Upper lobe of right lung (tissue), 1 donor: ENCODE results near the gene NKX6-2. TPM values are rescaled to one million over a fixed set of nuclear protein-coding genes. Genes with fewer than 3 reads are reported as not detected.

ENCODE experiments used
- ATAC-seq: fragments of 200-7000 bp; cut with Tn5 transposase; one replicate; pipeline ENCODE4 v1.9.1; 2020; ENCODE audit warnings: mild to moderate bottlenecking, moderate library complexity
- DNase-seq: peaks from one replicate; pipeline ENCODE4 v3.0.0-alpha.2; 2020
- H3K27ac ChIP-seq: fragments of 200-600 bp; one replicate; pipeline ENCODE4 v1.8.0; 2022
- H3K27me3 ChIP-seq: fragments of 200-600 bp; one replicate; pipeline ENCODE4 v1.8.0; 2022; ENCODE audit warnings: mild to moderate bottlenecking
- H3K36me3 ChIP-seq: fragments of 200-600 bp; one replicate; pipeline ENCODE4 v1.8.0; 2022
- H3K4me1 ChIP-seq: fragments of 200-600 bp; one replicate; pipeline ENCODE4 v1.8.0; 2022
- H3K4me3 ChIP-seq: fragments of 200-600 bp; one replicate; pipeline ENCODE4 v1.8.0; 2022; ENCODE audit warnings: mild to moderate bottlenecking
- H3K9me3 ChIP-seq: fragments of 200-600 bp; one replicate; pipeline ENCODE4 v1.8.0; 2022
- CTCF ChIP-seq: fragments of 200-600 bp; IDR thresholded peaks from one replicate; pipeline ENCODE4 v1.8.0; 2022; ENCODE audit warnings: antibody characterized with exemption
- intact Hi-C: fragments of 100-400 bp; cut with DNase I; formaldehyde crosslinking; loops from one replicate; pipeline ENCODE4 v1.11.0; 2022
- total RNA-seq: library from RNA; stranded (reverse); fragmentation: NEBNext Ultra II Directional; extraction: Animal tissue kit (Norgen Biotek cat#: 25700); gene quantifications from one replicate; pipeline ENCODE4 v1.2.1, GENCODE V29; 2021
- donor health status: DM: no; HTN: yes; CAD: no; lungs with severe emphysema.

NKX6-2 gene
- total RNA-seq, 1 donor from 2014 or later: not detected

DNA sequence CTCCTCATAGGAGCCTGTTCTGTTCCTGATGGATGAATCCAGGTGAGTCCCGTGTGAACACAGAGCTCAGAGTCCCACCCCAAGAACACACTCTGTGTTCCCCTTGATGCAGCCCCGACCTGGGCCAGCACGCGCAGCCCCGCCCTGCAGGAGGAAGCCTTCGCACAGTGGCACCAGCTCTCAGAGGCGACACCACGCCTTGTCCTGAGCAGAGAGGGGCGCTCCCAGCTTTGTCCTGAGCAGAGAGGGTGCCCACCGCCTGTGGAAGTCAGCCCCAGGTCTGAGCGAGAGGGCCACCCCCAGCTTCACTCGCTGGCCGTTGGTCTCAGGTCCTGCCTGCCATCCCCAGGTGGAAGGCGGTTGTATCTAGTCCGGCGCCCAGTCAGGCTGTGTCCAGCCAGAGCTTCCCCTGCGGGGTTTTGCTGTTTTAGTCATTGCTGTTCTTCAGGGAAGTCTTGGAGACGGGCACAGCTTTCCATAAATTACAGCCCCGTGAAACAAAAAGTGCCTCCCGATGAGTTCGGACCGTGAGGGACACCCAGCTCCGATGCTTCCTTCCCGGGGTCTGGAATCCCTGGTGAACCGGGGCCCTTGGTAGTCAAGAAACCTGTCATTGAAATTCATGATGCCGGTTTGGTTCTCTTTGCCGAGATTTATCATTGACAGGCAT, 43.6 kb downstream of the NKX6-2 start:
- no peak for TF ChIP-seq CTCF
- no peak for ATAC-seq
- Histone ChIP-seq H3K36me3 (no peaks in the 10 kb centered on the region), H3K9me3 (no peaks in the 10 kb centered on the region), H3K4me3 (no peak overlapping the region), H3K27ac (no peak overlapping the region), H3K4me1 (no peaks in the 10 kb centered on the region), H3K27me3 (no peaks in the 10 kb centered on the region)
- intact Hi-C loops: no loop called here
- no peak for DNase-seq

- DNase-seq: no peak
- no peak for TF ChIP-seq CTCF
- Histone ChIP-seq H3K4me3 (no peak overlapping the region), H3K36me3 (no peaks in the 10 kb centered on the region), H3K27ac (no peak overlapping the region), H3K4me1 (no peaks in the 10 kb centered on the region), H3K9me3 (no peaks in the 10 kb centered on the region), H3K27me3 (no peaks in the 10 kb centered on the region)
- intact Hi-C loops: no loop called here
- no peak for ATAC-seq
Measured at GRCh38 chr10:132740588-132740987, 45.4 kb downstream of the NKX6-2 start.

GRCh38 chr10:132739225-132739613, 46.7 kb downstream of the NKX6-2 start:
- Histone ChIP-seq H3K36me3 (no peaks in the 10 kb centered on the region), H3K9me3 (no peaks in the 10 kb centered on the region), H3K4me1 (no peaks in the 10 kb centered on the region), H3K27ac (no peak overlapping the region), H3K27me3 (no peaks in the 10 kb centered on the region), H3K4me3 (no peak overlapping the region)
- TF ChIP-seq CTCF: no peak
- DNase-seq (no peak), ATAC-seq (no peak)
- intact Hi-C loops: no loop called here

- Histone ChIP-seq H3K4me1 (no peaks in the 10 kb centered on the region), H3K27ac (no peak overlapping the region), H3K9me3 (no peaks in the 10 kb centered on the region), H3K36me3 (peaks cover 5% of the 10 kb centered on the region), H3K27me3 (no peaks in the 10 kb centered on the region), H3K4me3 (no peak overlapping the region)
- ATAC-seq (no peak), DNase-seq (no peak)
- no peak for TF ChIP-seq CTCF
- intact Hi-C loops: no loop called here
Measured at GRCh38 chr10:132738454-132739224, 47.3 kb downstream of the NKX6-2 start.

- H3K9me3 ChIP-seq: no peaks in the 10 kb centered on the region
- H3K27me3 ChIP-seq: no peaks in the 10 kb centered on the region
- no peak overlapping the region for H3K4me3 ChIP-seq
- no peak for TF ChIP-seq CTCF
- intact Hi-C loops: no loop called here
- no peak overlapping the region for H3K27ac ChIP-seq
- ATAC-seq (no peak), DNase-seq (no peak)
- no peaks in the 10 kb centered on the region for H3K4me1 ChIP-seq
- H3K36me3 ChIP-seq: peaks cover 7% of the 10 kb centered on the region
Measured at GRCh38 chr10:132737390-132738048, 48.4 kb downstream of the NKX6-2 start.
